Measurements from ENCODE around the gene ZDHHC12.

Gene ZDHHC12

GRCh38 chr9:128713411-128713780, 10.5 kb downstream of the ZDHHC12 start:
- DNase-seq: no peak
- TF ChIP-seq CTCF (IDR thresholded peaks at IDR 0.05; ENCODE audit: low read depth, low read length): no peak
- Histone ChIP-seq H3K4me3 (ENCODE audit: low read depth, low read length) (no peak overlapping the region), H3K27me3 (ENCODE audit: insufficient read depth, low read depth, severe bottlenecking) (no peaks in the 10 kb centered on the region), H3K36me3 (peaks cover 75% of the 10 kb centered on the region), H3K9me3 (ENCODE audit: severe bottlenecking) (no peaks in the 10 kb centered on the region), H3K27ac (no peak overlapping the region)

- H3K27me3 ChIP-seq (ENCODE audit: insufficient read depth, low read depth, severe bottlenecking): no peaks in the 10 kb centered on the region
- H3K27ac ChIP-seq: no peak overlapping the region
- TF ChIP-seq CTCF (IDR thresholded peaks at IDR 0.05; ENCODE audit: low read depth, low read length): no peak
- no peaks in the 10 kb centered on the region for H3K9me3 ChIP-seq (ENCODE audit: severe bottlenecking)
- no peak for DNase-seq
- peaks cover 74% of the 10 kb centered on the region for H3K36me3 ChIP-seq
- H3K4me3 ChIP-seq (ENCODE audit: low read depth, low read length): no peak overlapping the region
Measured at GRCh38 chr9:128712451-128713410, 11.2 kb downstream of the ZDHHC12 start.

- Histone ChIP-seq H3K36me3 (peaks cover 65% of the 10 kb centered on the region), H3K4me3 (ENCODE audit: low read depth, low read length) (no peak overlapping the region), H3K27ac (no peak overlapping the region), H3K9me3 (ENCODE audit: severe bottlenecking) (no peaks in the 10 kb centered on the region), H3K27me3 (ENCODE audit: insufficient read depth, low read depth, severe bottlenecking) (no peaks in the 10 kb centered on the region)
- TF ChIP-seq CTCF (IDR thresholded peaks at IDR 0.05; ENCODE audit: low read depth, low read length): no peak
- DNase-seq: no peak
Measured at GRCh38 chr9:128707446-128707845, 16.5 kb downstream of the ZDHHC12 start.

GRCh38 chr9:128706671-128707381, 17.1 kb downstream of the ZDHHC12 start:
- no peak for TF ChIP-seq CTCF (IDR thresholded peaks at IDR 0.05; ENCODE audit: low read depth, low read length)
- Histone ChIP-seq H3K36me3 (peaks cover 59% of the 10 kb centered on the region), H3K9me3 (ENCODE audit: severe bottlenecking) (no peaks in the 10 kb centered on the region), H3K4me3 (ENCODE audit: low read depth, low read length) (no peak overlapping the region), H3K27me3 (ENCODE audit: insufficient read depth, low read depth, severe bottlenecking) (no peaks in the 10 kb centered on the region), H3K27ac (no peak overlapping the region)
- no peak for DNase-seq

- Histone ChIP-seq H3K36me3 (peaks cover 51% of the 10 kb centered on the region), H3K27ac (no peak overlapping the region), H3K4me3 (ENCODE audit: low read depth, low read length) (no peak overlapping the region), H3K27me3 (ENCODE audit: insufficient read depth, low read depth, severe bottlenecking) (no peaks in the 10 kb centered on the region), H3K9me3 (ENCODE audit: severe bottlenecking) (no peaks in the 10 kb centered on the region)
- no peak for DNase-seq
- no peak for TF ChIP-seq CTCF (IDR thresholded peaks at IDR 0.05; ENCODE audit: low read depth, low read length)
Measured at GRCh38 chr9:128706045-128706444, 17.9 kb downstream of the ZDHHC12 start.

Data from WERI-Rb-1 (cell line).